ENCODE measurements around the gene FMO3.

The FMO3 gene

GRCh38 chr1:171081763-171082201 lies 8.9 kb upstream of the FMO3 start:
- Histone ChIP-seq H3K4me2 (no peak overlapping the region), H3K4me1 (ENCODE audit: low read depth, poor library complexity, severe bottlenecking) (no peaks in the 10 kb centered on the region), H2AFZ (ENCODE audit: low read depth) (no peak overlapping the region), H3K27ac (no peak overlapping the region), H3K4me3 (IDR thresholded peaks at IDR 0.05; ENCODE audit: insufficient read depth, low read depth, low read length) (no peak overlapping the region), H3K27me3 (ENCODE audit: insufficient read depth, low read depth) (no peaks in the 10 kb centered on the region), H3K36me3 (ENCODE audit: insufficient read depth) (no peaks in the 10 kb centered on the region), H3K79me2 (ENCODE audit: insufficient read depth, low read depth) (no peaks in the 10 kb centered on the region), H4K20me1 (ENCODE audit: insufficient read depth) (no peaks in the 10 kb centered on the region), H3K9ac (no peak overlapping the region)
- no peak for TF ChIP-seq CTCF (conservative IDR thresholded peaks at IDR 0.05; ENCODE audit: low read depth, low read length)

GRCh38 chr1:171082606-171083005 lies 8.1 kb upstream of the FMO3 start:
- H4K20me1 ChIP-seq (ENCODE audit: insufficient read depth): no peaks in the 10 kb centered on the region
- no peak for TF ChIP-seq CTCF (conservative IDR thresholded peaks at IDR 0.05; ENCODE audit: low read depth, low read length)
- no peak overlapping the region for H3K4me3 ChIP-seq (IDR thresholded peaks at IDR 0.05; ENCODE audit: insufficient read depth, low read depth, low read length)
- no peaks in the 10 kb centered on the region for H3K79me2 ChIP-seq (ENCODE audit: insufficient read depth, low read depth)
- H3K27me3 ChIP-seq (ENCODE audit: insufficient read depth, low read depth): no peaks in the 10 kb centered on the region
- no peak overlapping the region for H3K9ac ChIP-seq
- H3K27ac ChIP-seq: no peak overlapping the region
- no peaks in the 10 kb centered on the region for H3K4me1 ChIP-seq (ENCODE audit: low read depth, poor library complexity, severe bottlenecking)
- no peaks in the 10 kb centered on the region for H3K36me3 ChIP-seq (ENCODE audit: insufficient read depth)
- no peak overlapping the region for H2AFZ ChIP-seq (ENCODE audit: low read depth)
- H3K4me2 ChIP-seq: no peak overlapping the region

- Histone ChIP-seq H3K4me3 (IDR thresholded peaks at IDR 0.05; ENCODE audit: insufficient read depth, low read depth, low read length) (no peak overlapping the region), H3K9ac (no peak overlapping the region), H3K27ac (no peak overlapping the region), H3K36me3 (ENCODE audit: insufficient read depth) (no peaks in the 10 kb centered on the region), H2AFZ (ENCODE audit: low read depth) (no peak overlapping the region), H3K79me2 (ENCODE audit: insufficient read depth, low read depth) (no peaks in the 10 kb centered on the region), H3K27me3 (ENCODE audit: insufficient read depth, low read depth) (no peaks in the 10 kb centered on the region), H4K20me1 (ENCODE audit: insufficient read depth) (no peaks in the 10 kb centered on the region), H3K4me2 (no peak overlapping the region), H3K4me1 (ENCODE audit: low read depth, poor library complexity, severe bottlenecking) (no peaks in the 10 kb centered on the region)
- TF ChIP-seq CTCF (conservative IDR thresholded peaks at IDR 0.05; ENCODE audit: low read depth, low read length): no peak
Observed at GRCh38 chr1:171083222-171083621, 7.5 kb upstream of the FMO3 start.

- H3K27me3 ChIP-seq (ENCODE audit: insufficient read depth, low read depth): no peaks in the 10 kb centered on the region
- no peak for TF ChIP-seq CTCF (conservative IDR thresholded peaks at IDR 0.05; ENCODE audit: low read depth, low read length)
- no peak overlapping the region for H3K9ac ChIP-seq
Observed at GRCh38 chr1:171084091-171084490, 6.6 kb upstream of the FMO3 start.

More at GRCh38 chr1:171084091-171084490, 6.6 kb upstream of the FMO3 start:
- Histone ChIP-seq H3K36me3 (ENCODE audit: insufficient read depth) (no peaks in the 10 kb centered on the region), H2AFZ (ENCODE audit: low read depth) (no peak overlapping the region), H4K20me1 (ENCODE audit: insufficient read depth) (no peaks in the 10 kb centered on the region), H3K27ac (no peak overlapping the region), H3K79me2 (ENCODE audit: insufficient read depth, low read depth) (no peaks in the 10 kb centered on the region), H3K4me1 (ENCODE audit: low read depth, poor library complexity, severe bottlenecking) (no peaks in the 10 kb centered on the region), H3K4me3 (IDR thresholded peaks at IDR 0.05; ENCODE audit: insufficient read depth, low read depth, low read length) (no peak overlapping the region), H3K4me2 (no peak overlapping the region)
